BE2C (cell line): ENCODE data around the gene NEAT1.

Source experiments
- DNase-seq: peaks from one replicate; pipeline ENCODE4 v3.0.0-alpha.2; 2020
- H3K27me3 ChIP-seq: fragments of 250-450 bp; sonication (Bioruptor Pico); 2 replicates; pipeline ENCODE4 v1.5.1; 2020; ENCODE audit warnings: mild to moderate bottlenecking
- H3K36me3 ChIP-seq: fragments of 250-450 bp; sonication (Bioruptor Pico); 2 replicates; pipeline ENCODE4 v1.5.1; 2020; ENCODE audit warnings: mild to moderate bottlenecking
- H3K4me1 ChIP-seq: fragments of 250-450 bp; sonication (Bioruptor Pico); 2 replicates; pipeline ENCODE4 v1.5.1; 2020
- H3K4me3 ChIP-seq: 2 replicates; pipeline ENCODE4 v1.5.1; 2011; ENCODE audit warnings: low read depth, low read length
- H3K9me3 ChIP-seq: fragments of 250-450 bp; sonication (Bioruptor Pico); 2 replicates; pipeline ENCODE4 v1.5.1; 2020
- CTCF ChIP-seq: IDR thresholded peaks from 2 replicates; pipeline ENCODE4 v1.5.1; 2012; ENCODE audit warnings: mild to moderate bottlenecking, low read depth, low read length

The NEAT1 gene

GRCh38 chr11:65377777-65378176 is 44.8 kb upstream of the NEAT1 start:
- Histone ChIP-seq H3K4me3 (no peak overlapping the region), H3K36me3 (no peaks in the 10 kb centered on the region), H3K27me3 (no peaks in the 10 kb centered on the region), H3K9me3 (no peaks in the 10 kb centered on the region), H3K4me1 (no peaks in the 10 kb centered on the region)
- TF ChIP-seq CTCF = no peak
- DNase-seq = no peak

GRCh38 chr11:65378208-65378927 is 44.2 kb upstream of the NEAT1 start:
- Histone ChIP-seq H3K27me3 (no peaks in the 10 kb centered on the region), H3K9me3 (no peaks in the 10 kb centered on the region), H3K4me3 (no peak overlapping the region), H3K4me1 (no peaks in the 10 kb centered on the region), H3K36me3 (no peaks in the 10 kb centered on the region)
- no peak for DNase-seq
- TF ChIP-seq CTCF = no peak

GRCh38 chr11:65378928-65379638 is 43.5 kb upstream of the NEAT1 start:
- DNase-seq = no peak

GRCh38 chr11:65379698-65380459 is 42.7 kb upstream of the NEAT1 start:
- no peak for TF ChIP-seq CTCF
- Histone ChIP-seq H3K4me1 (no peaks in the 10 kb centered on the region), H3K9me3 (no peaks in the 10 kb centered on the region)

More at GRCh38 chr11:65378928-65379638, 43.5 kb upstream of the NEAT1 start:
- TF ChIP-seq CTCF = no peak
- H3K27me3 ChIP-seq = no peaks in the 10 kb centered on the region
- no peaks in the 10 kb centered on the region for H3K36me3 ChIP-seq
- no peak overlapping the region for H3K4me3 ChIP-seq
- no peaks in the 10 kb centered on the region for H3K9me3 ChIP-seq
- no peaks in the 10 kb centered on the region for H3K4me1 ChIP-seq

DNA sequence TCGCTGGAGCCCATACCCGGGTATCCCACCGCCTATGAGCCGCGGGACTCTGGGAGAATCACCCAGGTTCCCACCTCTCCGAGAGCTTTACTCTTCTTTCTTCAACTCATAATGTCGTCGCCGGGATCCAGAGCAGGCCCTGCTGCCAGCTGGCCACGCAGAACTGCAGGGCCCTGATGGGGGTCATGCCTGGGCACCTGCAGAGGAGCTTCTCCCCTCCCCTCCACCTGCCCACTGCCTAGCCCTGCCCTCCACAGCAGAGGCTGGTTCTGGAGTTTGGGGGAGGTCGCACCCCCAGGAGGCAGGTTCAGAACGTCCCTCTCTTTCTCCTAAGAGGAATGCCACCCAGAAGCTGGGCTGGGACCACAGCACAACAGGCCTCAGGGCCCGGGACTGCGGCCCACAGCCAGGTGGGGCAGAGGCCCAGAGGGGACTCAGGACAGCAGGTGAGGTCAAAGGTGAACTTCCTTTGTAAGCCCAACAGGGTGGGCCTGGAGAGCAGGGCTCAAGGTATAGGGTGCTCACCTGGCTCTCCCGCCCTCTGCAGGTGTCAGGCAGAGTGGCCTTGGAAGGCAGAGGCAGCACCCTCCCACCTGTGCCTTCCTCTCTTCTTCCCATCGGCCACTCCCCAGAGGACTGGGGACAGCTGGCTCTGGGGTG is 42.0 kb upstream of the NEAT1 start:
- H3K9me3 ChIP-seq = no peaks in the 10 kb centered on the region
- H3K4me1 ChIP-seq = no peaks in the 10 kb centered on the region
- no peak overlapping the region for H3K4me3 ChIP-seq
- TF ChIP-seq CTCF = no peak
- H3K36me3 ChIP-seq = no peaks in the 10 kb centered on the region
- H3K27me3 ChIP-seq = no peaks in the 10 kb centered on the region
- DNase-seq = no peak

More at GRCh38 chr11:65379698-65380459, 42.7 kb upstream of the NEAT1 start:
- no peak overlapping the region for H3K4me3 ChIP-seq
- H3K27me3 ChIP-seq = no peaks in the 10 kb centered on the region
- no peak for DNase-seq
- H3K36me3 ChIP-seq = no peaks in the 10 kb centered on the region
